ENCODE results near the gene ANKRD23.

The ANKRD23 gene

DNA sequence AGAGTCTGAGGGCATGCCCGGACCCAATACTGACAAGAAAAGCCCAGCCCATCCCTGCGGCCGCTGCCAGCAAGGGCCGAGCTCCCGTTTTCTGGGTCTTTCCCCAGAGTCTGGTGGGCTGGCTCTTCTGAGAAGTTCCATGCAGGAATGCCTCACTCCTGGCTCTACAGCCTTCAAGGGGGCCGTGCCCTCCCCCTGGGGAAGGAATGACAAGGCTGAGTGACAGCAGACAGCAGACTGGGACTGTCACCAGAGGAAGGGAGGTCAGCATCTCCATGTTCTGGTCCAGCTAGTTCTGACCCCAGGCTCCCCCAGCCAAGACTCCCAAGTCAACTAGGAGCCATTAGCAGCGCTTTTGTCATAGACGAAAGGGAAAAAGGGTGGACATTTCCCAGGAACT, 39.1 kb upstream of the ANKRD23 start:
- Histone ChIP-seq H3K4me3 (no peak overlapping the region), H3K27me3 (no peaks in the 10 kb centered on the region), H3K9me3 (no peaks in the 10 kb centered on the region), H3K36me3 (no peaks in the 10 kb centered on the region), H3K27ac (no peak overlapping the region), H3K4me1 (peaks cover 0 to 20% (median 10%) of the 10 kb centered on the region in 4 donors)
- no peak for DNase-seq
- TF ChIP-seq, protein P1, sequence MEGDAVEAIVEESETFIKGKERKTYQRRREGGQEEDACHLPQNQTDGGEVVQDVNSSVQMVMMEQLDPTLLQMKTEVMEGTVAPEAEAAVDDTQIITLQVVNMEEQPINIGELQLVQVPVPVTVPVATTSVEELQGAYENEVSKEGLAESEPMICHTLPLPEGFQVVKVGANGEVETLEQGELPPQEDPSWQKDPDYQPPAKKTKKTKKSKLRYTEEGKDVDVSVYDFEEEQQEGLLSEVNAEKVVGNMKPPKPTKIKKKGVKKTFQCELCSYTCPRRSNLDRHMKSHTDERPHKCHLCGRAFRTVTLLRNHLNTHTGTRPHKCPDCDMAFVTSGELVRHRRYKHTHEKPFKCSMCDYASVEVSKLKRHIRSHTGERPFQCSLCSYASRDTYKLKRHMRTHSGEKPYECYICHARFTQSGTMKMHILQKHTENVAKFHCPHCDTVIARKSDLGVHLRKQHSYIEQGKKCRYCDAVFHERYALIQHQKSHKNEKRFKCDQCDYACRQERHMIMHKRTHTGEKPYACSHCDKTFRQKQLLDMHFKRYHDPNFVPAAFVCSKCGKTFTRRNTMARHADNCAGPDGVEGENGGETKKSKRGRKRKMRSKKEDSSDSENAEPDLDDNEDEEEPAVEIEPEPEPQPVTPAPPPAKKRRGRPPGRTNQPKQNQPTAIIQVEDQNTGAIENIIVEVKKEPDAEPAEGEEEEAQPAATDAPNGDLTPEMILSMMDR (IDR thresholded peaks at IDR 0.05) = no peak
- intact Hi-C loops (cut with DNase I; ENCODE audit: low total_unique reads) = no loop called here

DNA sequence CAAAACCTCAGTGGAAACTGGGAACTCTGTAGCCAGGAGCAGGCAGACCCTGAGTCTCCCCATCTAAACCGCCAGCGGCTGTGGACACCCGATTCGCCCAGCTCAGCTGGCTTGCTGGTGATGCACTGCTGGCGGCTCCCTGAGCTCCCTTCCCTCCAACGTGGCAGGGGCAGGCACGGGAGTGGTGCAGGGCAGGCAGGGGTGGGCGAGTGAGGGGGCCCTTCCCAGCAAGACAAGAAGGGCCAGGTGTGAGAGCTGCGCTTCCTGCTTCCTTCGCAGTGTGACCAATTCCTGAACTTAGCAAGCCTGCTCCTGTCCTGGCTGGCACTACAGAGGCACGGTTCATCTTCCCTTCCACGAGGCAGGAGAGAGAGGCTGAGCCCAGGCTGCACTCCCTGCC, 38.4 kb upstream of the ANKRD23 start:
- Histone ChIP-seq H3K27ac (no peak overlapping the region), H3K9me3 (no peaks in the 10 kb centered on the region), H3K4me1 (peaks cover 0 to 13% (median 3%) of the 10 kb centered on the region in 4 donors), H3K27me3 (no peaks in the 10 kb centered on the region), H3K36me3 (no peaks in the 10 kb centered on the region), H3K4me3 (no peak overlapping the region)
- TF ChIP-seq, protein P1 (IDR thresholded peaks at IDR 0.05) = no peak
- intact Hi-C loops (cut with DNase I; ENCODE audit: low total_unique reads) = no loop called here
- no peak for DNase-seq

DNA sequence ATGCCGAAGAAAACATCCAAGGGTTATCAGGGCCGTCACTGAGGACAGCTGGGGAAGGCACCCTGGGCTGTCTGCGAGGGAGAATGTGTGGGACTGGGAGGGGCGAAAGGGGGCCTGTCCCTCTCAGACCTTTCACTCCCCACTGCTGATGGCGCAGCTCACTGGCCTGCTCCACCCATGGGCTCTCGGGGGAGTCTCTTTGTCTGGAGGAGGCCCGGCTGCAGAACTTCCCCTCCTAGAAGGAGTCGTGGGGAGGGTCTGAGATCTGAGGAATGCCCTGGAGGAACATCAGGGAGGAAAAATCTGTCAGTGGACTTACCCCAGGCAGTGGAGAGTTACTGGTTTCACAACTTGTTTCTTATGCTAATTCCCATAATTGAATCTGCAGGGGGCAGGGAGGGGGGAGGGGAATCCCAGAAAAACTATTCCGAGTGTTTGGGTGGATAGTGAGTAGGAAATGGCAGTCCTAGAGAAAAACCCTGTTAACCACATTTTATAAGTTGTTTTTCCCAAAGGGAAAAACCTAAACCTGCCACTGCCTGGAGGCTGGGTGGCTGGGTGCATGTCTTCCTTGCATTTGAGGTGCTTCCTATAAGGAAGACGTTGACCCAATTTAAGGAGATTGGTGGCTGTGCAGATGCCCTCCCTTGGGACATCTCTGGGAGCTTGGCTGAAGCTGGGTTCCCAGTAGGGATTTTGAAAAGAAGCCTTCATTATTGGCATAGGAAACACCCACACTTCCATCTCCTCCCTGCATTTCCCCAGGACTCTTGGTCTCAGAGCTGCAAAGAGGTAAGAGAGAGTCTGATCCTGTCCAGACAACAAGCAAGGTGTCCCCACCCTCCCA, 37.8 kb upstream of the ANKRD23 start:
- H3K9me3 ChIP-seq = no peaks in the 10 kb centered on the region
- peaks cover 0 to 7% (median 0%) of the 10 kb centered on the region in 4 donors for H3K4me1 ChIP-seq
- H3K36me3 ChIP-seq = no peaks in the 10 kb centered on the region
- no peak overlapping the region for H3K4me3 ChIP-seq
- H3K27me3 ChIP-seq = no peaks in the 10 kb centered on the region
- DNase-seq = no peak
- TF ChIP-seq, protein P1 (IDR thresholded peaks at IDR 0.05) = no peak
- intact Hi-C loops (cut with DNase I; ENCODE audit: low total_unique reads) = no loop called here
- H3K27ac ChIP-seq = no peak overlapping the region

DNA sequence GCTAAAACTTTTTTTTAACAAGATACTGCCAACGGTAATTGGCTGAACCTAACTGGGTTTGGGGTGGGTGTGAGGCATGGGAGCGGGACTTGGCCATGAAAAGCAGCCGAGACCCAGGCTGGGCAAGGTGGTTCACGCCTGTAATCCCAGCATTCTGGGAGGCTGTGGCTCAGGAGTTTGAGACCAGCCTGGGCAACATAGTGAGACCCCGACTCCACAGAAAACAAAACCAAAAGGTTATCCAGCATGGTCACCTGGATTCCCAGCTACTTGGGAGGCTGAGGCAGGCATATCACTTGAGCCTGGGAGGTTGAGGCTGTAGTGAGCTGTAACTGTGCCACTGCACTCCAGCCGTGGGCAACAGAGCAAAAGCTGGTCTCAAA, 37.1 kb upstream of the ANKRD23 start:
- TF ChIP-seq, protein P1 (IDR thresholded peaks at IDR 0.05) = no peak
- no peak for DNase-seq
- H3K4me3 ChIP-seq = no peak overlapping the region
- no peaks in the 10 kb centered on the region for H3K4me1 ChIP-seq
- H3K36me3 ChIP-seq = no peaks in the 10 kb centered on the region
- no peaks in the 10 kb centered on the region for H3K27me3 ChIP-seq
- intact Hi-C loops (cut with DNase I; ENCODE audit: low total_unique reads) = no loop called here
- H3K27ac ChIP-seq = no peak overlapping the region
- H3K9me3 ChIP-seq = no peaks in the 10 kb centered on the region

DNA sequence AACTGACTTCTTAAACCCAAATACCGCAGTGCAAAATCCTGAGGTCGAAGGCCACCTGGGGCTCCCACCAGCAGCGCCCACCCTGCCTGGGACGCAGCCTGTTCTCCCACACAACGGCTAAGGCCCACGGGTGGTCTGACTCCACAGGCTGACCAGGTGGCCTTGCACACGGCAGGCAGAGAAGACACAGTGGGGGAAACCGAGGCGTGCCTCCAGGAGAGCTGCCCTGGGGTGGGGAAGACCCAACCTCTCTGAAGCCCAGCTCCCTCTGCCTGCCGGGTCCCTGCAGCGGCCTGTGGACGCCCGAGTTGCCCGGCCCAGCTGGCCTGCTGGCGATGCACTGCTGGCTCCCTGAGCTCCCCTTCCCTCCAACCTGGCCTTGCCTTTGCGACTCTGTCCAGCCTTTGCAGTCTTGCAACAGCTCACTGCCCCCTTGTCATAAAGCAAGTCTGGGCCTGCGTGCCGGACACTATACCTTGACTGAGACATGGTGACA, 35.8 kb upstream of the ANKRD23 start:
- Histone ChIP-seq H3K4me1 (peaks cover 0 to 2% (median 0%) of the 10 kb centered on the region in 4 donors), H3K36me3 (no peaks in the 10 kb centered on the region), H3K27ac (no peak overlapping the region), H3K9me3 (no peaks in the 10 kb centered on the region), H3K4me3 (no peak overlapping the region), H3K27me3 (no peaks in the 10 kb centered on the region)
- no peak for DNase-seq
- intact Hi-C loops (cut with DNase I; ENCODE audit: low total_unique reads) = no loop called here
- TF ChIP-seq, protein P1 (IDR thresholded peaks at IDR 0.05) = no peak
